KMS-11 (cell line): ENCODE data around the gene FOCAD.

Source experiments
- H2AFZ ChIP-seq: fragments of 200-600 bp; sonication (generic); 2 replicates; pipeline ENCODE4 v1.6.1; 2016; ENCODE audit warnings: antibody characterized with exemption, mixed run types, low read depth
- H3K27ac ChIP-seq: fragments of 200-600 bp; sonication (generic); 2 replicates; pipeline ENCODE4 v1.6.1; 2016; ENCODE audit warnings: mild to moderate bottlenecking, mixed run types
- H3K27me3 ChIP-seq: fragments of 200-600 bp; sonication (generic); 2 replicates; pipeline ENCODE4 v1.6.1; 2017; ENCODE audit warnings: mild to moderate bottlenecking, low read depth, mixed run types, moderate library complexity; ENCODE audit not compliant: insufficient read depth
- H3K36me3 ChIP-seq: fragments of 200-600 bp; sonication (generic); 2 replicates; pipeline ENCODE4 v1.6.1; 2017; ENCODE audit warnings: mild to moderate bottlenecking, mixed run types; ENCODE audit not compliant: insufficient read depth
- H3K4me1 ChIP-seq: fragments of 200-600 bp; sonication (generic); 2 replicates; pipeline ENCODE4 v1.6.1; 2016; ENCODE audit warnings: mild to moderate bottlenecking, low read depth, mixed run types; ENCODE audit not compliant: poor library complexity, severe bottlenecking
- H3K4me2 ChIP-seq: fragments of 200-600 bp; sonication (generic); 2 replicates; pipeline ENCODE4 v1.7.0; 2016; ENCODE audit warnings: mild to moderate bottlenecking, mixed run types
- H3K4me3 ChIP-seq: fragments of 200-600 bp; sonication (generic); IDR thresholded peaks from 2 replicates; pipeline ENCODE4 v1.6.1; 2017; ENCODE audit warnings: low read depth, low read length, mixed read lengths; ENCODE audit not compliant: insufficient read depth
- H3K79me2 ChIP-seq: fragments of 200-600 bp; sonication (generic); 2 replicates; pipeline ENCODE4 v1.6.1; 2016; ENCODE audit warnings: low read depth, mixed run types; ENCODE audit not compliant: insufficient read depth
- H3K9ac ChIP-seq: fragments of 200-600 bp; sonication (generic); 2 replicates; pipeline ENCODE4 v1.6.1; 2016; ENCODE audit warnings: mild to moderate bottlenecking, mixed run types
- H4K20me1 ChIP-seq: fragments of 200-600 bp; sonication (generic); 2 replicates; pipeline ENCODE4 v1.6.1; 2016; ENCODE audit warnings: mild to moderate bottlenecking, mixed run types; ENCODE audit not compliant: insufficient read depth
- CTCF ChIP-seq: fragments of 200-600 bp; sonication (generic); conservative IDR thresholded peaks from 2 replicates; pipeline ENCODE4 v1.6.1; 2017; ENCODE audit warnings: low read depth, mild to moderate bottlenecking, antibody characterized with exemption, low read length, moderate library complexity, mixed read lengths

FOCAD gene

GRCh38 chr9:20791682-20792081, 107.6 kb downstream of the FOCAD start:
- H3K4me3 ChIP-seq, result no peak overlapping the region
- no peaks in the 10 kb centered on the region for H3K36me3 ChIP-seq
- H4K20me1 ChIP-seq, result no peaks in the 10 kb centered on the region
- H3K4me1 ChIP-seq, result no peaks in the 10 kb centered on the region
- no peaks in the 10 kb centered on the region for H3K79me2 ChIP-seq
- H3K4me2 ChIP-seq, result no peak overlapping the region
- H3K27ac ChIP-seq, result no peak overlapping the region
- H3K27me3 ChIP-seq, result no peaks in the 10 kb centered on the region
- TF ChIP-seq CTCF, result no peak
- no peak overlapping the region for H3K9ac ChIP-seq
- H2AFZ ChIP-seq, result no peak overlapping the region

GRCh38 chr9:20804489-20805250, 120.6 kb downstream of the FOCAD start:
- H3K36me3 ChIP-seq, result no peaks in the 10 kb centered on the region
- H3K4me1 ChIP-seq, result no peaks in the 10 kb centered on the region
- H4K20me1 ChIP-seq, result no peaks in the 10 kb centered on the region
- H3K4me2 ChIP-seq, result no peak overlapping the region
- H3K79me2 ChIP-seq, result no peaks in the 10 kb centered on the region
- H3K9ac ChIP-seq, result no peak overlapping the region
- no peak overlapping the region for H3K27ac ChIP-seq
- no peak overlapping the region for H3K4me3 ChIP-seq
- no peak for TF ChIP-seq CTCF
- H2AFZ ChIP-seq, result no peak overlapping the region
- H3K27me3 ChIP-seq, result no peaks in the 10 kb centered on the region

GRCh38 chr9:20805766-20806165, 121.7 kb downstream of the FOCAD start:
- H3K9ac ChIP-seq, result no peak overlapping the region
- no peaks in the 10 kb centered on the region for H4K20me1 ChIP-seq
- TF ChIP-seq CTCF, result no peak
- no peak overlapping the region for H3K4me3 ChIP-seq
- no peaks in the 10 kb centered on the region for H3K4me1 ChIP-seq
- no peaks in the 10 kb centered on the region for H3K27me3 ChIP-seq
- H3K27ac ChIP-seq, result no peak overlapping the region
- H2AFZ ChIP-seq, result no peak overlapping the region
- no peaks in the 10 kb centered on the region for H3K79me2 ChIP-seq
- no peaks in the 10 kb centered on the region for H3K36me3 ChIP-seq
- no peak overlapping the region for H3K4me2 ChIP-seq

DNA sequence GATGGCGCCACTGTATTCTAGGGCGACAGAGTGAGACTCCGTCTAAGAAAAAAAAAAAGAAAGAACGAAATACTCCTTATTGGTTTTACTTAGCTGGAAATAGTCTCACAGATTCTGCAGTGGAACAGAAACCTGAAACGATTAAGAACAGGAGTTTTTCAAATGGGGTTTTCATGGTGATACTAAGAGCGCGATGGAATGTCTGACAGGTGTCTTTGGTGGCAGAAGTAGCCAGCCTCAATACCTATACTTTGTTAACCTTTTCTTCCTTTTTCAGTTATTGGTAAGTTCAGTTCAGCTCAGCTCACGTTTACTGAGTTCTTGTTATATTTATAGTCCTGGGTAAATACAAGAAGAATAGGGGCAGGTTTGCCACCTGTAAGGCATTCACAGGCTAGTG, 123.9 kb downstream of the FOCAD start:
- H3K4me1 ChIP-seq, result no peaks in the 10 kb centered on the region
- H3K4me3 ChIP-seq, result no peak overlapping the region
- no peaks in the 10 kb centered on the region for H3K27me3 ChIP-seq
- no peaks in the 10 kb centered on the region for H4K20me1 ChIP-seq
- H3K36me3 ChIP-seq, result no peaks in the 10 kb centered on the region
- no peaks in the 10 kb centered on the region for H3K79me2 ChIP-seq
- no peak overlapping the region for H3K27ac ChIP-seq
- H2AFZ ChIP-seq, result no peak overlapping the region
- TF ChIP-seq CTCF, result no peak
- H3K9ac ChIP-seq, result no peak overlapping the region
- H3K4me2 ChIP-seq, result no peak overlapping the region
